Muscle of leg (tissue), 11 donors: ENCODE data around the gene KCNIP4. TPM values are rescaled to one million over a fixed set of nuclear protein-coding genes. Genes with fewer than 3 reads are reported as not detected.

Experiments used
- DNase-seq: peaks from one replicate; pipeline ENCODE4 v3.0.0; 2013
- H3K27ac ChIP-seq: one replicate; pipeline ENCODE4 v1.5.1; 2013; ENCODE audit warnings: mild to moderate bottlenecking, low read length, control low read depth
- H3K27me3 ChIP-seq: one replicate; pipeline ENCODE4 v1.6.1; 2013; ENCODE audit warnings: low read length; ENCODE audit not compliant: control insufficient read depth, insufficient read depth
- H3K36me3 ChIP-seq: one replicate; pipeline ENCODE4 v1.6.1; 2013; ENCODE audit warnings: low read length; ENCODE audit not compliant: control insufficient read depth, insufficient read depth
- H3K4me1 ChIP-seq: one replicate; pipeline ENCODE4 v1.6.1; 2013; ENCODE audit warnings: low read length; ENCODE audit not compliant: control insufficient read depth, insufficient read depth
- H3K4me3 ChIP-seq: one replicate; pipeline ENCODE4 v1.5.1; 2013; ENCODE audit warnings: low read length, control low read depth
- H3K9me3 ChIP-seq: replicated peaks from 2 replicates; pipeline ENCODE4 v1.6.1; 2013; ENCODE audit warnings: low read depth, low read length; ENCODE audit not compliant: control insufficient read depth
- WGBS: methylation state at CpG from one replicate; pipeline ENCODE4 v1.1.5; 2013; ENCODE audit warnings: missing lambda C conversion rate; ENCODE audit not compliant: insufficient coverage; 5-methylcytosine and 5-hydroxymethylcytosine counted together
- polyA plus RNA-seq, 8 donors: library from polyadenylated mRNA; unstranded; fragments of 120-200 nt; gene quantifications; one replicate each; pipeline versions ENCODE4 v1.2.1 to v1.2.3, GENCODE V29; 2013; ENCODE audit warnings: inconsistent platforms in 1 of 8, low replicate concordance in 1 of 8; ENCODE audit not compliant: insufficient read length in 8 of 8, insufficient read depth in 1 of 8
- total RNA-seq: library from RNA; stranded (reverse); fragments of 120-200 nt; gene quantifications from one replicate; pipeline ENCODE4 v1.2.4, GENCODE V29; 2013

KCNIP4 gene
- total and polyA plus RNA-seq, 9 donors, result 0.44 to 2.8 (median 1.6) TPM

- Histone ChIP-seq H3K36me3 (no peaks in the 10 kb centered on the region), H3K4me3 (no peak overlapping the region), H3K27ac (no peak overlapping the region), H3K9me3 (no peaks in the 10 kb centered on the region), H3K4me1 (no peaks in the 10 kb centered on the region), H3K27me3 (no peaks in the 10 kb centered on the region)
- DNase-seq, result no peak
- no CpG with 5 or more reads among the region's 3 CpGs for WGBS
These were observed 1004.1 kb downstream of the KCNIP4 start for GRCh38 chr4:20944451-20944850.

- no peak overlapping the region for H3K27ac ChIP-seq
- H3K36me3 ChIP-seq, result no peaks in the 10 kb centered on the region
- DNase-seq, result no peak
- H3K4me3 ChIP-seq, result no peak overlapping the region
- no peaks in the 10 kb centered on the region for H3K27me3 ChIP-seq
- no peaks in the 10 kb centered on the region for H3K9me3 ChIP-seq
- no peaks in the 10 kb centered on the region for H3K4me1 ChIP-seq
- 83% methylated on average over 2 of the region's 2 CpGs for WGBS
These were observed 1010.4 kb downstream of the KCNIP4 start for GRCh38 chr4:20938204-20938603.

- Histone ChIP-seq H3K4me1 (no peaks in the 10 kb centered on the region), H3K27me3 (no peaks in the 10 kb centered on the region), H3K4me3 (no peak overlapping the region), H3K36me3 (no peaks in the 10 kb centered on the region), H3K9me3 (no peaks in the 10 kb centered on the region), H3K27ac (no peak overlapping the region)
- no peak for DNase-seq
These were observed 1022.0 kb downstream of the KCNIP4 start for GRCh38 chr4:20926529-20926928.

GRCh38 chr4:20925176-20925575, 1023.4 kb downstream of the KCNIP4 start:
- Histone ChIP-seq H3K36me3 (no peaks in the 10 kb centered on the region), H3K4me3 (no peak overlapping the region), H3K27ac (no peak overlapping the region), H3K27me3 (no peaks in the 10 kb centered on the region), H3K9me3 (no peaks in the 10 kb centered on the region), H3K4me1 (no peaks in the 10 kb centered on the region)
- DNase-seq, result no peak
- WGBS, result 80% methylated on average over 1 of the region's 4 CpGs

GRCh38 chr4:20922962-20923361, 1025.6 kb downstream of the KCNIP4 start:
- no peak overlapping the region for H3K27ac ChIP-seq
- no CpG with 5 or more reads among the region's 2 CpGs for WGBS
- H3K27me3 ChIP-seq, result no peaks in the 10 kb centered on the region
- H3K36me3 ChIP-seq, result no peaks in the 10 kb centered on the region
- no peaks in the 10 kb centered on the region for H3K4me1 ChIP-seq
- H3K9me3 ChIP-seq, result no peaks in the 10 kb centered on the region
- no peak overlapping the region for H3K4me3 ChIP-seq
- DNase-seq, result no peak

GRCh38 chr4:20916106-20916505, 1032.5 kb downstream of the KCNIP4 start:
- Histone ChIP-seq H3K4me3 (no peak overlapping the region), H3K4me1 (no peaks in the 10 kb centered on the region), H3K27ac (no peak overlapping the region), H3K9me3 (no peaks in the 10 kb centered on the region), H3K36me3 (no peaks in the 10 kb centered on the region), H3K27me3 (no peaks in the 10 kb centered on the region)
- WGBS, result no CpG with 5 or more reads among the region's 1 CpG
- peak; percentile 1 for DNase-seq

- Histone ChIP-seq H3K9me3 (no peaks in the 10 kb centered on the region), H3K27me3 (no peaks in the 10 kb centered on the region), H3K36me3 (no peaks in the 10 kb centered on the region), H3K27ac (no peak overlapping the region), H3K4me1 (no peaks in the 10 kb centered on the region), H3K4me3 (no peak overlapping the region)
- no peak for DNase-seq
- whole genome bisulfite sequencing, result no CpG with 5 or more reads among the region's 3 CpGs
These were observed 1043.6 kb downstream of the KCNIP4 start for GRCh38 chr4:20904966-20905365.

- no peaks in the 10 kb centered on the region for H3K27me3 ChIP-seq
- no peaks in the 10 kb centered on the region for H3K9me3 ChIP-seq
- WGBS, result no CpG with 5 or more reads among the region's 1 CpG
- no peaks in the 10 kb centered on the region for H3K4me1 ChIP-seq
- H3K36me3 ChIP-seq, result no peaks in the 10 kb centered on the region
- H3K27ac ChIP-seq, result no peak overlapping the region
- DNase-seq, result no peak
- no peak overlapping the region for H3K4me3 ChIP-seq
These were observed 1046.7 kb downstream of the KCNIP4 start for GRCh38 chr4:20901851-20902250.

GRCh38 chr4:20899591-20899990, 1049.0 kb downstream of the KCNIP4 start:
- Histone ChIP-seq H3K4me3 (no peak overlapping the region), H3K4me1 (no peaks in the 10 kb centered on the region), H3K36me3 (no peaks in the 10 kb centered on the region), H3K27ac (no peak overlapping the region), H3K27me3 (no peaks in the 10 kb centered on the region), H3K9me3 (no peaks in the 10 kb centered on the region)
- no peak for DNase-seq

GRCh38 chr4:20895988-20896387, 1052.6 kb downstream of the KCNIP4 start:
- WGBS, result 80% methylated on average over 2 of the region's 2 CpGs
- Histone ChIP-seq H3K4me1 (no peaks in the 10 kb centered on the region), H3K36me3 (no peaks in the 10 kb centered on the region), H3K9me3 (no peaks in the 10 kb centered on the region), H3K4me3 (no peak overlapping the region), H3K27ac (no peak overlapping the region), H3K27me3 (no peaks in the 10 kb centered on the region)
- no peak for DNase-seq

- DNase-seq, result no peak
- Histone ChIP-seq H3K27me3 (no peaks in the 10 kb centered on the region), H3K9me3 (no peaks in the 10 kb centered on the region), H3K27ac (no peak overlapping the region), H3K36me3 (no peaks in the 10 kb centered on the region), H3K4me1 (no peaks in the 10 kb centered on the region), H3K4me3 (no peak overlapping the region)
These were observed 1053.4 kb downstream of the KCNIP4 start for GRCh38 chr4:20895208-20895607.
